H1 (cell line): ENCODE measurements around the gene PQBP1. TPM values are rescaled to one million over a fixed set of nuclear protein-coding genes. Genes with fewer than 3 reads are reported as not detected.

Experiments
- FOSL1 ChIP-seq: IDR thresholded peaks from 2 replicates; pipeline ENCODE4 v1.6.1; 2011; ENCODE audit warnings: mild to moderate bottlenecking, low read depth, low read length, moderate library complexity; ENCODE audit not compliant: insufficient read depth
- HDAC2 ChIP-seq, 2 experiments: fragments of 300-600 bp in 1 of 2; sonication (generic) in 1 of 2; IDR thresholded peaks; 2 replicates each; pipeline ENCODE4 v1.6.1; 2011 to 2012; ENCODE audit warnings: low read depth in 2 of 2, low read length in 2 of 2, mild to moderate bottlenecking in 2 of 2, moderate library complexity in 2 of 2, borderline replicate concordance in 1 of 2, inconsistent platforms in 1 of 2
- MAFK ChIP-seq: IDR thresholded peaks from 2 replicates; pipeline ENCODE4 v1.6.1; 2012; ENCODE audit warnings: low read depth, mild to moderate bottlenecking, improper control_type of control experiment, low read length
- NRF1 ChIP-seq: IDR thresholded peaks from 2 replicates; pipeline ENCODE4 v1.6.1; 2011; ENCODE audit warnings: mild to moderate bottlenecking, low read depth, low read length, improper control_type of control experiment
- POLR2AphosphoS5 ChIP-seq: IDR thresholded peaks from 2 replicates; pipeline ENCODE4 v1.6.1; 2011; ENCODE audit warnings: low read depth, low read length
- polyA plus RNA-seq, 7 experiments: library from polyadenylated mRNA; depleted of rRNA in 3 of 7; stranded (reverse) in 5 of 7; unstranded in 2 of 7; fragments of >200 nt in 5 of 7; fragments of 200-250 nt in 2 of 7; gene quantifications; 1 replicate in 5 of 7; 2 replicates in 1 of 7; 4 replicates in 1 of 7; pipeline versions ENCODE4 v1.2.1 to v1.2.3, GENCODE V29; 2011 to 2013; ENCODE audit warnings: missing spikeins in 2 of 7, mixed read lengths in 2 of 7
- total RNA-seq: library from RNA; stranded (reverse); fragmentation: NEBNext Ultra II Directional; extraction: Animal tissue kit (Norgen Biotek cat#: 25700); gene quantifications from 2 replicates; pipeline ENCODE4 v1.2.1, GENCODE V29; 2021
- TF ChIP-seq, protein P1 (sequence below), 3 experiments: IDR thresholded peaks; 1 replicate in 2 of 3; 2 replicates in 1 of 3; pipeline versions ENCODE4 v1.5.1 to v1.6.1; 2011; ENCODE audit warnings: low read length in 3 of 3, mild to moderate bottlenecking in 3 of 3, inconsistent platforms in 2 of 3, low read depth in 1 of 3, moderate library complexity in 1 of 3; ENCODE audit not compliant: insufficient read depth in 1 of 3; ENCODE audit errors: control extremely low read depth in 1 of 3

The PQBP1 gene
- total and polyA plus RNA-seq, 2 of the 8 experiments (the other 6 are each of a cell fraction or from before 2014, with no cell fraction given): 91.7 to 95.9 TPM

DNA sequence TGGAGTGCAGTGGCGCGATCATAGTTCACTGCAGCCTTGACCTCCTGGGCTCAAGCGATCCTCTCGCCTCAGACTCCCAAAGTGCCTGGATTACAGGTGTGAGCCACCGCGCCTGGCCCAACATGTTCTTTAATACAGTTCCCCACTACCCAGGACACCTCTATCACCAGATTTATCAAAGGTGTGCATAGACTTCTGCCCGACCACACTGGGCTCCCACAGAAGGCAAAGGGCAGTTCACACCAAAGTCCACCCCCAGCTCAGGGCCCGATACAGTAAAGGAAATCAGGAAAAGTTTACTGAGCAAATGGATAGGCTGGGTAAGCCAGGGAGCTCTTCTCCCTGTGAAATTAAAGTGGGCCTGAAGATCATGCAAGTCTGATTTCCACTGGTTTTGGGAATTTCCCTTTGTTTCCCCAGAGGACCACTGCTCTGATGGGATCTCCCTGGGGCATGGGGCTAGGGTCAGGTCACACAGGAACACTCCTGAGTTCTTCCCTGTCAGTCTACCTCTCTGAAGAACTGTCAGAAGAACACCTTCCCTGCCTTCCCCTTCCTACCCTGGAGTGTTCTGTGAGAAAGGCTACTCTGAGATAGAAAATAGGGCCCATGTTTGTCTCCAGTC lies 38.8 kb downstream of the PQBP1 start (continued):
- TF ChIP-seq, protein P1, sequence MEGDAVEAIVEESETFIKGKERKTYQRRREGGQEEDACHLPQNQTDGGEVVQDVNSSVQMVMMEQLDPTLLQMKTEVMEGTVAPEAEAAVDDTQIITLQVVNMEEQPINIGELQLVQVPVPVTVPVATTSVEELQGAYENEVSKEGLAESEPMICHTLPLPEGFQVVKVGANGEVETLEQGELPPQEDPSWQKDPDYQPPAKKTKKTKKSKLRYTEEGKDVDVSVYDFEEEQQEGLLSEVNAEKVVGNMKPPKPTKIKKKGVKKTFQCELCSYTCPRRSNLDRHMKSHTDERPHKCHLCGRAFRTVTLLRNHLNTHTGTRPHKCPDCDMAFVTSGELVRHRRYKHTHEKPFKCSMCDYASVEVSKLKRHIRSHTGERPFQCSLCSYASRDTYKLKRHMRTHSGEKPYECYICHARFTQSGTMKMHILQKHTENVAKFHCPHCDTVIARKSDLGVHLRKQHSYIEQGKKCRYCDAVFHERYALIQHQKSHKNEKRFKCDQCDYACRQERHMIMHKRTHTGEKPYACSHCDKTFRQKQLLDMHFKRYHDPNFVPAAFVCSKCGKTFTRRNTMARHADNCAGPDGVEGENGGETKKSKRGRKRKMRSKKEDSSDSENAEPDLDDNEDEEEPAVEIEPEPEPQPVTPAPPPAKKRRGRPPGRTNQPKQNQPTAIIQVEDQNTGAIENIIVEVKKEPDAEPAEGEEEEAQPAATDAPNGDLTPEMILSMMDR (IDR thresholded peaks at IDR 0.05; ENCODE audit: control extremely low read depth in 1 of 3, insufficient read depth in 1 of 3, low read depth in 1 of 3, low read length in 3 of 3): no peak
- TF ChIP-seq HDAC2 (IDR thresholded peaks at IDR 0.05; ENCODE audit: borderline replicate concordance in 1 of 2, low read depth in 2 of 2, low read length in 2 of 2) (no peak), FOSL1 (no peak), POLR2AphosphoS5 (no peak), NRF1 (no peak), MAFK (no peak)
